GM21526 (cell line): Measurements from ENCODE around the gene FAM222A.

Experiments
- ATAC-seq: cut with Tn5 transposase; IDR thresholded peaks from one replicate; pipeline ENCODE4 v1.9.1; 2021; ENCODE audit warnings: moderate library complexity; ENCODE audit not compliant: unreplicated experiment, low FRiP score

Gene FAM222A

GRCh38 chr12:109816870-109817269, 103.2 kb downstream of the FAM222A start:
- ATAC-seq = no peak

- ATAC-seq = no peak
Observed at GRCh38 chr12:109817627-109818231, 104.1 kb downstream of the FAM222A start.

GRCh38 chr12:109818253-109818652, 104.6 kb downstream of the FAM222A start:
- no peak for ATAC-seq

- ATAC-seq = no peak
Observed at GRCh38 chr12:109818905-109819500, 105.4 kb downstream of the FAM222A start.
